HUES48 (cell line): ENCODE results near the gene HOMER1.

Source experiments
- H3K27ac ChIP-seq: one replicate; pipeline ENCODE4 v1.7.0; 2013; ENCODE audit warnings: low read depth, low read length, inconsistent platforms
- H3K27me3 ChIP-seq: 2 replicates; pipeline ENCODE4 v1.6.1; 2013; ENCODE audit warnings: mild to moderate bottlenecking, low read length; ENCODE audit not compliant: control insufficient read depth, insufficient read depth
- H3K36me3 ChIP-seq: 2 replicates; pipeline ENCODE4 v1.6.1; 2013; ENCODE audit warnings: low read length; ENCODE audit not compliant: control insufficient read depth, insufficient read depth
- H3K4me1 ChIP-seq: 2 replicates; pipeline ENCODE4 v1.6.1; 2013; ENCODE audit warnings: mild to moderate bottlenecking, low read length; ENCODE audit not compliant: control insufficient read depth, insufficient read depth
- H3K4me3 ChIP-seq: 2 replicates; pipeline ENCODE4 v1.5.1; 2013; ENCODE audit warnings: mild to moderate bottlenecking, low read depth, low read length
- H3K9ac ChIP-seq: 2 replicates; pipeline ENCODE4 v1.6.1; 2013; ENCODE audit warnings: mild to moderate bottlenecking, low read depth, low read length, moderate library complexity
- H3K9me3 ChIP-seq: 2 replicates; pipeline ENCODE4 v1.6.1; 2013; ENCODE audit warnings: low read length; ENCODE audit not compliant: control insufficient read depth, insufficient read depth

The HOMER1 gene

GRCh38 chr5:79488058-79488457, 25.9 kb downstream of the HOMER1 start:
- no peaks in the 10 kb centered on the region for H3K36me3 ChIP-seq
- no peak overlapping the region for H3K9ac ChIP-seq
- H3K27ac ChIP-seq: no peak overlapping the region
- peaks cover 9% of the 10 kb centered on the region for H3K4me1 ChIP-seq
- no peaks in the 10 kb centered on the region for H3K27me3 ChIP-seq
- H3K4me3 ChIP-seq: no peak overlapping the region
- H3K9me3 ChIP-seq: no peaks in the 10 kb centered on the region

DNA sequence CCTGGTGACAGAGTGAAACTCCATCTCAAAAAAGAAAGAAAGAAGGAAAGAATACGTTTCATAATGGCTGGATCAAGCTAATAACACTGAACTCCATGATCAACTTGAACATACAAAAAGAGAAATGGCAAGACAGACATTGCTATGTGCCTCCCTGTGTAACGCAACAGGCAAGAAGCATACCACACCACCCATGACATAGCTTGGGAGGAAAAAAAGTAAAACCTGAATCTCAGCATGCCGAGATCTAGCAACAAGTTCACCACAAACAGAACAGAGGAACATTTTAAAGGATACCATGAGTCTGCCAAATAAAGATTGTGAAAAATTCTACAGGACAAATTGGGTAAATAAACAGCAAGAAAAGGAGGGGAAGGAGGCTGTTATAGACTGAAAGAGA, 26.7 kb downstream of the HOMER1 start:
- no peaks in the 10 kb centered on the region for H3K36me3 ChIP-seq
- no peak overlapping the region for H3K27ac ChIP-seq
- H3K4me1 ChIP-seq: peaks cover 9% of the 10 kb centered on the region
- no peak overlapping the region for H3K9ac ChIP-seq
- H3K27me3 ChIP-seq: no peaks in the 10 kb centered on the region
- no peaks in the 10 kb centered on the region for H3K9me3 ChIP-seq
- H3K4me3 ChIP-seq: no peak overlapping the region

DNA sequence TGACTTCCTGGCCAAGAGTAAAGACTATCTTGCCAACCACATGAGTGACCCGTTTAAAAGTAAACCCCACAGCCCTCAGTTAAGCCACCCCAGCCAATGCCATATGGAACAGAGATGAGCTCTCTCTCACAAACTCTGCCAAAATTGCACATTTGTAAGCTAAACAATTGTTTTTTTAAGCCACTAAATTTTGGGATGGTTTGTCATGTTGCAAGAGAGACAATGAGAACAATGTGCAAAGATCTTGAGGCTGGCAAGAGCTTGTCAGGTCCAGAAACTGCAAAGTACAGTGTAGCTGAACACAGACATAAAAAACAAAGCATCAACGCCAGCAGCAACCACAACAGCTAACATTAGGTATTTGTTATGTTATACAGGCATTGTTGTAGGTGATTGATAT, 27.8 kb downstream of the HOMER1 start:
- Histone ChIP-seq H3K4me1 (peaks cover 5% of the 10 kb centered on the region), H3K4me3 (no peak overlapping the region), H3K9me3 (no peaks in the 10 kb centered on the region), H3K27ac (no peak overlapping the region), H3K9ac (no peak overlapping the region), H3K36me3 (no peaks in the 10 kb centered on the region), H3K27me3 (no peaks in the 10 kb centered on the region)

- Histone ChIP-seq H3K9ac (no peak overlapping the region), H3K27me3 (no peaks in the 10 kb centered on the region), H3K9me3 (no peaks in the 10 kb centered on the region), H3K4me3 (no peak overlapping the region), H3K27ac (no peak overlapping the region), H3K4me1 (peaks cover 3% of the 10 kb centered on the region), H3K36me3 (no peaks in the 10 kb centered on the region)
Measured at GRCh38 chr5:79484731-79485130, 29.2 kb downstream of the HOMER1 start.

DNA sequence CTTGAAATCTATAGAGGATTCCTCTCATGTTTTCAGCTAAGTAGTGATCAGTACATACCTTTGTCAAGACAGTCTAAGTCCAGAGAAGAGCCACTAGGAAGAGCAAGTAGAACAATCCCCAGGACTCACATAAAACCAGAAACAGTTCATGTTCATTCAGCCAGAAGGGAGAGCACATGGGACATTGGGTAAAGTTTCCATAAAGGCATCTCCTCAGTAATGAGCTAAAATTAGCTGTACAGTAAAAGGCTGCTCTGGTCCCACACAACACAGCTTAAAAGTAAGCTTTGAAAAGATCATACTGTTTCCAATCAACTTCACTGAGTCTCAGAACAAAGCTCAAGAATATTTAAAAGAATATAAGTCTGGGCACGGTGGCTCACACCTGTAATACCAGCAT, 32.4 kb downstream of the HOMER1 start:
- no peaks in the 10 kb centered on the region for H3K9me3 ChIP-seq
- no peak overlapping the region for H3K4me3 ChIP-seq
- H3K27me3 ChIP-seq: no peaks in the 10 kb centered on the region
- no peak overlapping the region for H3K9ac ChIP-seq
- no peaks in the 10 kb centered on the region for H3K36me3 ChIP-seq
- H3K27ac ChIP-seq: no peak overlapping the region
- peaks cover 19% of the 10 kb centered on the region for H3K4me1 ChIP-seq

GRCh38 chr5:79480991-79481390, 32.9 kb downstream of the HOMER1 start:
- H3K27ac ChIP-seq: no peak overlapping the region
- no peaks in the 10 kb centered on the region for H3K27me3 ChIP-seq
- H3K4me1 ChIP-seq: peaks cover 23% of the 10 kb centered on the region
- H3K36me3 ChIP-seq: no peaks in the 10 kb centered on the region
- no peaks in the 10 kb centered on the region for H3K9me3 ChIP-seq
- no peak overlapping the region for H3K9ac ChIP-seq
- H3K4me3 ChIP-seq: no peak overlapping the region

GRCh38 chr5:79475152-79475466, 38.8 kb downstream of the HOMER1 start:
- Histone ChIP-seq H3K4me3 (no peak overlapping the region), H3K4me1 (peaks cover 55% of the 10 kb centered on the region), H3K9me3 (no peaks in the 10 kb centered on the region), H3K27ac (no peak overlapping the region), H3K27me3 (no peaks in the 10 kb centered on the region), H3K36me3 (no peaks in the 10 kb centered on the region), H3K9ac (no peak overlapping the region; the same call in 1 of the 2 replicates)

GRCh38 chr5:79474367-79475151, 39.4 kb downstream of the HOMER1 start:
- H3K36me3 ChIP-seq: no peaks in the 10 kb centered on the region
- H3K4me3 ChIP-seq: no peak overlapping the region
- no peaks in the 10 kb centered on the region for H3K27me3 ChIP-seq
- H3K27ac ChIP-seq: no peak overlapping the region
- no peaks in the 10 kb centered on the region for H3K9me3 ChIP-seq
- H3K4me1 ChIP-seq: peaks cover 55% of the 10 kb centered on the region
- no peak overlapping the region; the same call in 1 of the 2 replicates for H3K9ac ChIP-seq

- H3K9me3 ChIP-seq: no peaks in the 10 kb centered on the region
- no peaks in the 10 kb centered on the region for H3K27me3 ChIP-seq
- no peaks in the 10 kb centered on the region for H3K36me3 ChIP-seq
- H3K4me3 ChIP-seq: no peak overlapping the region
- no peak overlapping the region for H3K9ac ChIP-seq
- peaks cover 40% of the 10 kb centered on the region for H3K4me1 ChIP-seq
- H3K27ac ChIP-seq: no peak overlapping the region
Measured at GRCh38 chr5:79471556-79471955, 42.4 kb downstream of the HOMER1 start.

- H3K9me3 ChIP-seq: no peaks in the 10 kb centered on the region
- H3K9ac ChIP-seq: no peak overlapping the region
- peak overlapping the region; percentile 12 for H3K27ac ChIP-seq
- H3K36me3 ChIP-seq: no peaks in the 10 kb centered on the region
- H3K4me3 ChIP-seq: no peak overlapping the region
- H3K27me3 ChIP-seq: no peaks in the 10 kb centered on the region
- H3K4me1 ChIP-seq: peaks cover 19% of the 10 kb centered on the region
Measured at GRCh38 chr5:79464695-79465332, 49.1 kb downstream of the HOMER1 start.

- Histone ChIP-seq H3K27me3 (no peaks in the 10 kb centered on the region), H3K9ac (no peak overlapping the region), H3K9me3 (no peaks in the 10 kb centered on the region), H3K4me3 (no peak overlapping the region), H3K27ac (no peak overlapping the region), H3K4me1 (peaks cover 19% of the 10 kb centered on the region), H3K36me3 (no peaks in the 10 kb centered on the region)
Measured at GRCh38 chr5:79464278-79464677, 49.7 kb downstream of the HOMER1 start.
